Stimulated activated naive B cell treated with anti-CD40 and anti-IgM and Interleukin-4, amounts not matched to agents 10 μg/mL and 1 μg/mL and 100 μg/mL, for 72 hours (primary cell): ENCODE measurements around the gene STAP2.
A peak's percentile ranks its signal among the peaks of the same experiment; 100 is the strongest.
"Not testable (repeated sequence)": the region's sequence is repeated elsewhere in the genome, so short reads cannot be mapped to it uniquely, and the experiment has no call there.

Experiments used
- ATAC-seq, 2 donors: fragments of 150-1000 bp; cut with Tn5 transposase; replicated peaks; 2 replicates each; pipeline ENCODE4 v1.10.0; 2021; ENCODE audit warnings: moderate library complexity in 1 of 2
- DNase-seq: peaks from one replicate; pipeline ENCODE4 v3.0.0; 2021
- H3K27ac Mint-ChIP-seq: one replicate; pipeline ENCODE4 v1.8.0; 2022; ENCODE audit warnings: mild to moderate bottlenecking, mixed read lengths
- H3K27me3 Mint-ChIP-seq, 2 donors: one replicate each; pipeline ENCODE4 v1.8.0; 2022; ENCODE audit warnings: mixed read lengths in 2 of 2
- H3K36me3 Mint-ChIP-seq, 2 donors: one replicate each; pipeline ENCODE4 v1.8.0; 2022; ENCODE audit warnings: mixed read lengths in 2 of 2, mild to moderate bottlenecking in 1 of 2
- H3K4me1 Mint-ChIP-seq, 2 donors: one replicate each; pipeline ENCODE4 v1.8.0; 2022; ENCODE audit warnings: mixed read lengths in 2 of 2, mild to moderate bottlenecking in 1 of 2
- H3K4me3 Mint-ChIP-seq, 2 donors: one replicate each; pipeline ENCODE4 v1.8.0; 2022; ENCODE audit warnings: mild to moderate bottlenecking in 2 of 2, mixed read lengths in 2 of 2, moderate library complexity in 1 of 2
- H3K9me3 Mint-ChIP-seq, 2 donors: one replicate each; pipeline ENCODE4 v1.8.0; 2022; ENCODE audit warnings: mixed read lengths in 2 of 2, mild to moderate bottlenecking in 1 of 2

The STAP2 gene

DNA sequence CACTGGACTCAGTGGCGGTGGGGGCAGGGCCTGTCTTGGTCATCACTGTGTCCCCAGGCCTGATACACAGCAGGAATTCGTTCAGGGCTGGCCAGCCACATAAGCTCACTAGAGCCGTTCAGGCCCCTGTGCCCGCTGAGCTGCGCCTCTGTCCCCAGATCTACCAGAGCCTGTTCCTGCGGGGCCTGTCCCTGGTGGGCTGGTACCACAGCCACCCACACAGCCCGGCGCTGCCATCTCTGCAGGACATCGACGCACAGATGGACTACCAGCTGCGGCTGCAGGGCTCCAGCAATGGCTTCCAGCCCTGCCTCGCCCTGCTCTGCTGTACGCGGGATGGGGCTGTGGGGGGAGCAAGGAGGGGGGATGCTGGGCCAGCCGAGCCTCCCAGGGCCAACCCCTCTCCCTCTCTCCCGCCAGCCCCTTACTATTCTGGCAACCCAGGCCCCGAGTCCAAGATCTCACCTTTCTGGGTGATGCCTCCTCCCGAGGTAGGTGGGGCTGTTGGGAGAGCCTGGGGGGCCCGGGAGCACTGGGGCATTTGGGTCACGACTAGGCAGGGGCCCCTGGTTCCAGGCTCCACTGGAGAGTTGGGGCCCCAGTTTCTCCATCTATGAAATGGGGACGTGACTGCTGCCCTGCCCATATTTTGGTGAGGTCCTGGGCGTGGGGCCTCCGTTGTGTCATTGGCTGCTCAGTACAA, 18.6 kb upstream of the STAP2 start:
- no peaks in the 10 kb centered on the region for H3K9me3 Mint-ChIP-seq
- H3K27ac Mint-ChIP-seq, result peak overlapping the region; percentile 81
- no peaks in the 10 kb centered on the region for H3K27me3 Mint-ChIP-seq
- H3K4me3 Mint-ChIP-seq, result no peak overlapping the region
- H3K36me3 Mint-ChIP-seq, result peaks cover 22 to 51% of the 10 kb centered on the region in 2 donors
- peaks cover 9 to 21% of the 10 kb centered on the region in 2 donors for H3K4me1 Mint-ChIP-seq
- DNase-seq (no peak), ATAC-seq (no peak)

DNA sequence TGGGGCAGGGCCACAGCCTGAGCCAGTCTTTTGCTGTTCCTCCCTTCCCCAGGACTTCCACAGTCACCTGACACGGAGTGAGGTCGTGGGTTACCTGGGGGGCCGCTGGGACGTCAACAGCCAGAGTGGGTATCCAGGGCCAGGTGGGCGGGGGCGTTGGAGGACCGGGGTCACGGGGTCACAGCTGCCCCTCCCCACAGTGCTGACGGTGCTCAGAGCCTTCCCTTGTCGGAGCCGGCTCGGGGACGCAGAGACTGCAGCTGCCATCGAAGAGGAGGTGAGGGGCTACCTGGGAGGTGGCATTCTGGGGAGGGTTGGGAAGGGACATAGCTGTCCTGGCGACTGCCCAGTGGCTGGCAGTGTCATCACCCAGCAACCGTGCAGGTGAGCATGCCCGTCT, 16.3 kb upstream of the STAP2 start:
- no peaks in the 10 kb centered on the region for H3K9me3 Mint-ChIP-seq
- no peak overlapping the region for H3K27ac Mint-ChIP-seq
- DNase-seq (no peak), ATAC-seq (no peak)
- no peak overlapping the region for H3K4me3 Mint-ChIP-seq
- H3K36me3 Mint-ChIP-seq, result peaks cover 18 to 47% of the 10 kb centered on the region in 2 donors
- peaks cover 9 to 18% of the 10 kb centered on the region in 2 donors for H3K4me1 Mint-ChIP-seq
- H3K27me3 Mint-ChIP-seq, result no peaks in the 10 kb centered on the region

GRCh38 chr19:4354282-4354681, 15.7 kb upstream of the STAP2 start:
- H3K36me3 Mint-ChIP-seq, result peaks cover 22 to 51% of the 10 kb centered on the region in 2 donors
- no peak overlapping the region for H3K4me3 Mint-ChIP-seq
- ATAC-seq, result no peak
- H3K27ac Mint-ChIP-seq, result peak overlapping the region; percentile 31
- H3K4me1 Mint-ChIP-seq, result peaks cover 9 to 18% of the 10 kb centered on the region in 2 donors
- no peaks in the 10 kb centered on the region for H3K27me3 Mint-ChIP-seq
- no peak for DNase-seq
- H3K9me3 Mint-ChIP-seq, result no peaks in the 10 kb centered on the region

GRCh38 chr19:4352701-4353121, 14.1 kb upstream of the STAP2 start:
- Mint-ChIP-seq H3K27ac (peak overlapping the region; percentile 81), H3K4me1 (peaks cover 9 to 15% of the 10 kb centered on the region in 2 donors), H3K27me3 (no peaks in the 10 kb centered on the region), H3K9me3 (no peaks in the 10 kb centered on the region), H3K36me3 (peaks cover 22 to 55% of the 10 kb centered on the region in 2 donors), H3K4me3 (no peak overlapping the region)
- DNase-seq (no peak), ATAC-seq (peak; percentile 69)

DNA sequence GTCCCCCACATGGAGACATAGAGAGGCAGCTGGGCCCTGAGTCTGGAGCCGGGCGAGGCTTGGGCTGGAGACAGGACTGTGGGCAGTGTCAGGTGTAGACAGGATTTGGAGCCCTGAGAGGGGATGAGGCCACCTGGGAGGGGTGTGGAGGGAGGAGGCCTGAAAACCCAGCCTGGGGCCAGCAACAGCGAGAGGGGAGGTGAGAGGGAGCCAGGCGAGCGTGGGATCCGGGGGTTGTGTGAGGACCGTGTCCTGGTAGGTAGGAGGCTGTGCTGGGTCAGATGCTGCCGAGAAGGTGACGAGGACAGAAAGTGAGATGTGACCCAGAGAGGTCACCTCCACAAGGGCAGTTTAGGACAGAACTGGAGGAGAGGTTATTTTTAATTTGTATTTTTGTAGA, 12.1 kb upstream of the STAP2 start:
- Mint-ChIP-seq H3K4me3 (no peak overlapping the region), H3K27ac (no peak overlapping the region), H3K27me3 (no peaks in the 10 kb centered on the region), H3K36me3 (peaks cover 30 to 55% of the 10 kb centered on the region in 2 donors), H3K9me3 (no peaks in the 10 kb centered on the region), H3K4me1 (peaks cover 9 to 18% of the 10 kb centered on the region in 2 donors)
- ATAC-seq (no peak), DNase-seq (no peak)

DNA sequence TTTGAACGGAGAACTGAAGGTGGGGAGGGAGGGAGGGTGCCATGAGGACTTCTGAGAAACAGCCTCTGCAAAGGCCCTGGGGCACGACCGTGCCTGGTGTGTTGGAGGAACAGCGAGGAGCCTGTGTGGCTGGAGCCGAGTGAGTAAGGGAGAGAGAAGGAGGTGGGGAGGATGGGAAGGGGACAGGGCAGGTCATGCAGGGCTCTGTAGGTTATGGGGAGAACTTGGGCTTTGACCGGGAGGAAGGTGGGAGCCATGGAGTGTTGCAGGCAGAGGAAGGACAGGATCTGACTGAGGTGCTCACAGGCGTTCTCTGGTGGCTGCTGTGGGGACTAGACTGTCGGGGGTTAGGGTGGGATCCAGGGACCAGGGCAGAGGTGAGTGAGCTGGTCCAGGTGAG, 11.5 kb upstream of the STAP2 start:
- peak overlapping the region; percentile 22 for H3K27ac Mint-ChIP-seq
- ATAC-seq (no peak), DNase-seq (no peak)
- H3K4me3 Mint-ChIP-seq, result no peak overlapping the region
- H3K9me3 Mint-ChIP-seq, result no peaks in the 10 kb centered on the region
- peaks cover 35 to 59% of the 10 kb centered on the region in 2 donors for H3K36me3 Mint-ChIP-seq
- peaks cover 9 to 25% of the 10 kb centered on the region in 2 donors for H3K4me1 Mint-ChIP-seq
- no peaks in the 10 kb centered on the region for H3K27me3 Mint-ChIP-seq

GRCh38 chr19:4349225-4349624, 10.6 kb upstream of the STAP2 start:
- H3K27me3 Mint-ChIP-seq, DNase-seq, ATAC-seq, H3K27ac Mint-ChIP-seq, H3K9me3 Mint-ChIP-seq, H3K4me3 Mint-ChIP-seq: not testable (repeated sequence)
- H3K4me1 Mint-ChIP-seq, result peaks cover 9 to 27% of the 10 kb centered on the region in 2 donors
- peaks cover 35 to 52% of the 10 kb centered on the region in 2 donors for H3K36me3 Mint-ChIP-seq

- no peak for DNase-seq
- Mint-ChIP-seq H3K27me3 (no peaks in the 10 kb centered on the region), H3K9me3 (no peaks in the 10 kb centered on the region), H3K27ac (no peak overlapping the region), H3K36me3 (peaks cover 32 to 42% of the 10 kb centered on the region in 2 donors), H3K4me3 (no peak overlapping the region), H3K4me1 (peaks cover 13 to 34% of the 10 kb centered on the region in 2 donors)
- ATAC-seq, result no peak
Measured at GRCh38 chr19:4347521-4347920, 8.9 kb upstream of the STAP2 start.

- H3K27me3 Mint-ChIP-seq, result no peaks in the 10 kb centered on the region
- H3K4me1 Mint-ChIP-seq, result peaks cover 18 to 41% of the 10 kb centered on the region in 2 donors
- no peak for ATAC-seq
- no peaks in the 10 kb centered on the region for H3K9me3 Mint-ChIP-seq
- H3K27ac Mint-ChIP-seq, result no peak overlapping the region
- H3K36me3 Mint-ChIP-seq, result peaks cover 32 to 42% of the 10 kb centered on the region in 2 donors
- DNase-seq, result no peak
- peak overlapping the region in 1 of 2 donors; percentile 3 for H3K4me3 Mint-ChIP-seq
Measured at GRCh38 chr19:4346020-4346383, 7.4 kb upstream of the STAP2 start.

- ATAC-seq (no peak), DNase-seq (no peak)
- no peak overlapping the region for H3K27ac Mint-ChIP-seq
- peaks cover 29 to 38% of the 10 kb centered on the region in 2 donors for H3K36me3 Mint-ChIP-seq
- H3K4me3 Mint-ChIP-seq, result no peak overlapping the region
- peaks cover 17 to 36% of the 10 kb centered on the region in 2 donors for H3K4me1 Mint-ChIP-seq
- no peaks in the 10 kb centered on the region for H3K9me3 Mint-ChIP-seq
- no peaks in the 10 kb centered on the region for H3K27me3 Mint-ChIP-seq
Measured at GRCh38 chr19:4345342-4346019, 6.9 kb upstream of the STAP2 start.

- ATAC-seq (peak; percentile 77 to 81), DNase-seq (peak; percentile 85)
- peak within 1 kb of the TSS; percentile 95 for H3K27ac Mint-ChIP-seq
- H3K36me3 Mint-ChIP-seq, result peaks cover 20 to 25% of the 10 kb centered on the region in 2 donors
- H3K4me3 Mint-ChIP-seq, result peak within 1 kb of the TSS; percentile 94 to 98
- no peaks in the 10 kb centered on the region for H3K9me3 Mint-ChIP-seq
- peaks cover 18 to 42% of the 10 kb centered on the region in 2 donors for H3K4me1 Mint-ChIP-seq
- H3K27me3 Mint-ChIP-seq, result no peaks in the 10 kb centered on the region
Measured at GRCh38 chr19:4343370-4344307, 5.0 kb upstream of the STAP2 start, which contains the start of gene MPND. Gene MPND, plus strand, starts transcription at chr19:4343562. Its CDS starts 32 bp downstream, at chr19:4343594.

- H3K36me3 Mint-ChIP-seq, result peaks cover 18 to 19% of the 10 kb centered on the region in 2 donors
- ATAC-seq, result peak; percentile 90 to 91
- H3K4me1 Mint-ChIP-seq, result peaks cover 25 to 50% of the 10 kb centered on the region in 2 donors
- H3K4me3 Mint-ChIP-seq, result peak overlapping the region; percentile 94 to 98
- peak; percentile 95 for DNase-seq
- no peaks in the 10 kb centered on the region for H3K27me3 Mint-ChIP-seq
- H3K9me3 Mint-ChIP-seq, result no peaks in the 10 kb centered on the region
- H3K27ac Mint-ChIP-seq, result peak overlapping the region; percentile 95
Measured at GRCh38 chr19:4342615-4343369, 4.2 kb upstream of the STAP2 start.

DNA sequence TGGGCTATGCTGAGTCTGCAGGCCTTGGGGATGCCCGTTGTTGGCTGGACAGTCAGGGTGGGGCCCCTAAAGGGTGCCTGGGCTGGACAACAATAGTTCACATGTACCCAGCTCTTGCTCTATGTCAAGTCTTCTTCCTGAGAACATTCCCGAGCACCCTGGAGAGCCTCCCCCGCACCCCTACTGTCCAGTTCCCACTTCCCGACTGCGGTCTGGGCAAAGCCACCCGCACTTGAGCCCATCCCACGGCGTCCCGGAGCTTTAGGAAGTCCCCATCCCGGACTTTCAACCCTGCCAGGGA, 3.6 kb upstream of the STAP2 start:
- H3K4me1 Mint-ChIP-seq, result peaks cover 26 to 53% of the 10 kb centered on the region in 2 donors
- H3K27ac Mint-ChIP-seq, result peak overlapping the region; percentile 95
- H3K27me3 Mint-ChIP-seq, result no peaks in the 10 kb centered on the region
- H3K9me3 Mint-ChIP-seq, result no peaks in the 10 kb centered on the region
- peak overlapping the region; percentile 94 to 98 for H3K4me3 Mint-ChIP-seq
- DNase-seq, result no peak
- H3K36me3 Mint-ChIP-seq, result peaks cover 17% of the 10 kb centered on the region in 2 donors
- ATAC-seq, result no peak
